HG03342 (cell line): ENCODE data around the gene PDE6G.

Experiments
- ATAC-seq: cut with Tn5 transposase; IDR thresholded peaks from one replicate; pipeline ENCODE4 v1.9.1; 2021; ENCODE audit warnings: mild to moderate bottlenecking, moderate library complexity; ENCODE audit not compliant: unreplicated experiment

Gene PDE6G

GRCh38 chr17:81664051-81664470 lies 7.7 kb upstream of the PDE6G start:
- no peak for ATAC-seq

- ATAC-seq: no peak
These were observed 5.7 kb upstream of the PDE6G start for GRCh38 chr17:81662002-81662401.

DNA sequence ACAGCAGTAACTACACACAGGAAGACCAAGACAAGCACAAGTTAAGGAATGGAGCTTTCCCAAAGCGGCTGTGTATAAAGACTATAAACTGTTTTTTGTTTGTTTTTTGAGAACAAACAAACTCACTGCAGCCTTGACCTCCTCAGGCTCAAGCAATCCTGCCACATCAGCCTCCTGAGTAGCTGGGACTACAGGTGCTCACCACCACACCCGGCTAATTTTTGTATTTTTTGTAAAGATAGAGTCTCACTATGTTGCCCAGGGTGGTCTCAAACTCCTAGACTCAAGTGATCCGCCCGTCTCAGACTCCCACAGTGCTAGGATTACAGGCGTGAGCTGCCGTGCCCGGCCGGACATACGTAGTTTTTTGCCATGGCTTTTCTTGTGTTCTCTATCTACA lies 4.1 kb upstream of the PDE6G start:
- ATAC-seq: no peak

GRCh38 chr17:81659038-81659437 lies 2.7 kb upstream of the PDE6G start:
- ATAC-seq: no peak

- ATAC-seq: no peak
These were observed 493 bp upstream of the PDE6G start for GRCh38 chr17:81656835-81657234.

- ATAC-seq: no peak
These were observed 794 bp downstream of the PDE6G start for GRCh38 chr17:81655378-81656117.

GRCh38 chr17:81652906-81653771 lies 3.2 kb downstream of the PDE6G start:
- no peak for ATAC-seq

DNA sequence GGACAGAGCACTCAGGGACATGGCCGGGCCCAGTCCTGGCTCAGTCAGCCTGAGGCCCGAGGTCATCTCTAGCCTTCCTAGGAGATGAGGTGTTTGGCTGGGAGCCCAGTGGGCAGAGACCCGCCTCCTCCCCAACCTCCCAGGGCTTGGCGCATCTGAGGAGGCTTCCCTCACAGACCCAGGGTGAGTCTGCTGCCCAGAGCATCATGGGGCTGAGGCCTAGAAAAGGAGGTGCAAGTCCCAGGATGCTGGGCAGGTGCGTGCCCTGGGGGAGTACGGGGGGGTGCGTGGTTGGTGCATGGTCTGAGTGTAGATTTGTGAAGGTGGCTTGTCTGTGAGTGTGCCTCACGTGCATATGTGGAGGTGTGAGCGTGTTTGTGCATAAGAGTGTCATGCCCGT lies 4.7 kb downstream of the PDE6G start:
- ATAC-seq: no peak

- no peak for ATAC-seq
These were observed 5.4 kb downstream of the PDE6G start for GRCh38 chr17:81650951-81651350.

- ATAC-seq: no peak
These were observed 7.6 kb downstream of the PDE6G start for GRCh38 chr17:81648707-81649085.

GRCh38 chr17:81648013-81648706 lies 8.2 kb downstream of the PDE6G start:
- ATAC-seq: no peak

GRCh38 chr17:81647640-81648012 lies 8.7 kb downstream of the PDE6G start:
- ATAC-seq: no peak

DNA sequence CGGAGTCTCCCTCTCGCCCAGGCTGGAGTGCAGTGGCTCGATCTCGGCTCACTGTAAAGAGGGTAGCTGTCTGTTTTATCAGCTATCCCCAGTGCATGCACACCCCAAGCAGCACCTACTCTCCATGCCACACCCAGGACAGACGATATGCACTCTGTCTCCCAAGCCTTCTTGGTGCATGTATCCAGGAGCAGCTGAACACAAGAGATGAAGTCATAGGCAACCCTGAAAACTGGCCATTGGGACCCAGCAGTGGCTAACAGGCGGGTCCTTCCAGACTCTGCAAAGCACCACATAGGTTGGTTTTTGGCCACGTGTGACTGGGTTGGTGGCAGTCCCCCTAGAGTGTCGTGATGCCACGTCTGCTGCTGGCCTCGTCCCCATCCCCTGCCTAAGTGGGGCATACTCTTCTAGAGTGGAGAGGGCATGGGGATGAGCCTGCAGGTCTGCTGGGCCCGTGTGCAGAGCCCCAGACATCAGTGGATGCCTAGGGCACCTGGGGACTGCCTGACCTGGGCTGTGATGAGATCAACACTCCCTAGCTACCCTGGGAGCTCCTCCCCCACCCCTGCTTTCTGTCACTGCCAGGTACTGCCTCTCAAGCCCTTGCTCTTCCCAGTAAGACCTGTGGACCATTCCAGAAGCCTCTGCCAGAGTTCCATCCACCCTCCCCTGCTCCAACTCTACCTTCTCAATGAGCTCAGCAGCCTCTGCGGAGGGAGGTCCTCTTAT lies 9.3 kb downstream of the PDE6G start:
- ATAC-seq: no peak

- no peak for ATAC-seq
These were observed 11.1 kb downstream of the PDE6G start for GRCh38 chr17:81644976-81645952.

DNA sequence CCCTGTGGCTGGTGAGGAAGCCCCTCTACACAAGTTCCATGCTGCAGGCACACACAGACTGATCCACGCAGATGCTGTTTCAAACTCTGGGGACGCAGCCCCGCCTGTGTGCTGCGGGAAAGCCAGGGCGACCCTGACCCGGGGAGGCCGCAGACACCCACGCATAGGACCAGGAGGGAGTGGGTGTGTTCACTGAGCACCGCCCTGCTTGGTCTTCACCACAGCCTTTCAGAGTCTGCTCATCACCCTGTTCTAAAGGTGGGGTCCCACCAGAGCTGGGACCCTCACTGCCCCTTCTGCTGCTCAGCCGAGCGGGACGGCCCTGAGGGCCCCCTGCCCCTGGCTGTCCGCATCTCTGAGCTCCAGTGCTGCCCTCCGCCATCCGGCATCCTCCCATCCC lies 11.8 kb downstream of the PDE6G start:
- no peak for ATAC-seq

DNA sequence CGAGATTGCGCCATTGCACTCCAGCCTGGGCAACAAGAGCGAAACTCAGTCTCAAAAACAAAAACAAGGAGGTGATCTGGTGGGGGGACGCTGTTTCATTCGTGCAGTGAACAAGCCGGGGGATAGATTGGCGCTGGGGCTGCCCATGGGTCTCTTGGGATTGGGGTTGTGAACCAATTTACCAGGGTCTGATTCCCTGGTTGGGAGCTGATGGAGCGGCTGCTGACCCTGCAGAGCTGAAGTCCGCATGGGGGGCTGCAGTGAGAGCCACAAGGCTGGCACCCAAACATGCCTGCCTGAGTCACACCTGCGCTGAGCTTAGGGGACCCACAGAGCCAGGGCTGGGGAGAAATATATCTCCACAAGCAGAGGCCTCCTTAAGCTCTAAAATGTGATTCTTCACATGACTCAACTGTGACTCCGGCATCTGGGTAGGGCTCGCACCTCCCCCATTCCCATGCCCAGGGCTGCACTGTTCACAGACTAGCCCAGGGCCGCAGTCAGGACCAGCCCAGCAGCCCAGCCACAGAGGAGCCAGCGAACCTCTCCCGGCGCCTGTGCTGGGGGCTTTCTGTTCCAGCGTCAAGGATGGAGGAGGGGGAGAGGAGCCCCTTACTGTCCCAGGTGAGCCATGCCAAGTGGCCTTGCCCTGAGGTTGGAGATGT lies 14.4 kb downstream of the PDE6G start:
- ATAC-seq: no peak

GRCh38 chr17:81640011-81640410 lies 16.3 kb downstream of the PDE6G start:
- ATAC-seq: no peak

DNA sequence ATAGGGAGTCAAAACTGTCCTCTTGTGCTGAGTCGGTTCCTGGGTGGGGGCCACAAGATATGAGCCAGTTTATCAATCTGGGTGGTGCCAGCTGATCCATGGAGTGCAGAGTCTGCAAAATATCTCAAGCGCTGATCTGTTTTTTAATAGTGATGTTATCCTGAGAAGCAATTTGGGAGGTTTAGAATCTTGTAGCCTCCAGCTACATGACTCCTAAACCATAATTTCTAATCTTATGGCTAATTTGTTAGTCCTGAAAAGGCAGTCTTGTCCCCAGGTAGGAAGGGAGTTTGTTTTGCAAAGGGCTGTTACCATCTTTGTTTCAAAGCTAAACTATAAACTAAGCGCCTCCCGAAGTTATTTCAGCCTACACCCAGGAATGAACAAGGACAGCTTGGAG lies 17.7 kb downstream of the PDE6G start:
- ATAC-seq: no peak
